ENCODE data around the gene HDAC10.
A peak's percentile ranks its signal among the peaks of the same experiment; 100 is the strongest.

The HDAC10 gene

DNA sequence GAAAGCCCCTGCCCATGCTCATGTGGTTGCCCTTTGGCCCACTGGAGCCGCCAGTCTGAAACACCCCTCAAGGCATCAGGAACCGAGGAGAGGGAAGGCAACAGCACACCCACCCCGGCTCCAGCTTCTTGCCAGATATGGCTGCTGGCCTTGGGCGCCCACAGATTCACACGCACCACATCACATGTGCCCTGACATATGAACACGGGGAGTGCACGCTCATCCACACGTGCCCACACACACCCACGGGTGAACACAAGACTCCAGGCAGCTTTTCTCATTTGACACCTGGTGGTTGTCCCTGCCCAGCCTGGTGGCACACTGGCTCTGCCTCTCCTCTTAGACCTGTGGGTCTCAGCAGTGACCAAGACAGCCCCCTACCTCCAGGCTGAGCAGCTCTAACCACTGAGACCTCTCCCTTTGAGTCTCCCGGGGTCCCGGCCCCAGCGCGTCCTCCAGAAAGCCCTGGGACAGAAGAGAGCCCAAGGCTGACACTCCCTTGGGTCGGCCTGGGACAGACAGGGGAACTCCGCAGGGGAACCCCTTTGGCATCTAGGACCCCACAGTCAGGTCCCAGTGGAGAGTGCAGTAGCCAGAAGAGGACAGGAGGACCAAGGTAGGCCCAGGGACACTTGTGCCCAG, 13.2 kb upstream of the HDAC10 start:
- Histone ChIP-seq H3K9me3 (replicated peaks in 1 of 2; ENCODE audit: control insufficient read depth in 2 of 2, insufficient read depth in 1 of 2, low read depth in 1 of 2, low read length in 2 of 2) (peaks cover 4% of the 10 kb centered on the region in 2 donors), H3K36me3 (replicated peaks in 1 of 2; ENCODE audit: control insufficient read depth in 2 of 2, insufficient read depth in 2 of 2, low read length in 2 of 2) (peaks cover 0 to 17% of the 10 kb centered on the region in 2 donors), H3K4ac (ENCODE audit: low read length) (no peak overlapping the region), H3K79me1 (ENCODE audit: low read depth, low read length) (peaks cover 10% of the 10 kb centered on the region), H2BK5ac (ENCODE audit: low read length) (no peak overlapping the region), H4K91ac (ENCODE audit: low read depth, low read length, poor library complexity) (no peak overlapping the region), H2BK15ac (ENCODE audit: low read length) (peak overlapping the region; percentile 95), H3K14ac (ENCODE audit: low read length) (no peak overlapping the region), H3K4me1 (ENCODE audit: control insufficient read depth in 2 of 2, insufficient read depth in 1 of 2, low read depth in 1 of 2, low read length in 2 of 2) (peaks cover 11 to 20% of the 10 kb centered on the region in 2 donors), H3K4me2 (ENCODE audit: insufficient read depth, low read length, poor library complexity, severe bottlenecking) (no peak overlapping the region), H3K18ac (ENCODE audit: low read length) (no peak overlapping the region), H3K27ac (replicated peaks; ENCODE audit: low read length) (no peak overlapping the region), H2BK12ac (ENCODE audit: low read length) (peak overlapping the region; percentile 84), H3K4me3 (ENCODE audit: low read length in 2 of 2) (no peak overlapping the region), H2AFZ (ENCODE audit: low read length) (no peak overlapping the region), H2BK120ac (ENCODE audit: low read depth, low read length) (no peak overlapping the region), H3K23ac (ENCODE audit: low read depth, low read length, poor library complexity) (no peak overlapping the region), H3K27me3 (ENCODE audit: control insufficient read depth in 3 of 3, insufficient read depth in 3 of 3, low read depth in 1 of 3, low read length in 3 of 3) (peaks cover 0 to 2% (median 0%) of the 10 kb centered on the region in 3 experiments), H4K8ac (ENCODE audit: low read depth, low read length) (no peak overlapping the region), H3K9ac (ENCODE audit: low read depth, low read length, poor library complexity) (no peak overlapping the region), H2AK5ac (ENCODE audit: low read depth, low read length) (peak overlapping the region; percentile 97)
- WGBS, 2 donors (ENCODE audit: extremely low coverage in 2 of 2, insufficient read length in 2 of 2, insufficient replicate concordance in 1 of 2): no CpG with 5 or more reads among the region's 15 CpGs
- DNase-seq (ENCODE audit: low spot score): no peak

GRCh38 chr22:50262973-50263617, 12.0 kb upstream of the HDAC10 start:
- Histone ChIP-seq H3K9me3 (replicated peaks in 1 of 2; ENCODE audit: control insufficient read depth in 2 of 2, insufficient read depth in 1 of 2, low read depth in 1 of 2, low read length in 2 of 2) (peaks cover 4% of the 10 kb centered on the region in 2 donors), H3K18ac (ENCODE audit: low read length) (peak overlapping the region; percentile 96), H3K36me3 (replicated peaks in 1 of 2; ENCODE audit: control insufficient read depth in 2 of 2, insufficient read depth in 2 of 2, low read length in 2 of 2) (peaks cover 0 to 24% of the 10 kb centered on the region in 2 donors), H3K4me2 (ENCODE audit: insufficient read depth, low read length, poor library complexity, severe bottlenecking) (no peak overlapping the region), H3K23ac (ENCODE audit: low read depth, low read length, poor library complexity) (peak overlapping the region; percentile 29), H3K4me3 (ENCODE audit: low read length in 2 of 2) (no peak overlapping the region), H2AK5ac (ENCODE audit: low read depth, low read length) (peak overlapping the region; percentile 99), H2BK15ac (ENCODE audit: low read length) (peak overlapping the region; percentile 99), H3K9ac (ENCODE audit: low read depth, low read length, poor library complexity) (no peak overlapping the region), H4K91ac (ENCODE audit: low read depth, low read length, poor library complexity) (peak overlapping the region; percentile 26), H2BK12ac (ENCODE audit: low read length) (peak overlapping the region; percentile 89), H2BK120ac (ENCODE audit: low read depth, low read length) (peak overlapping the region; percentile 88), H3K27me3 (ENCODE audit: control insufficient read depth in 3 of 3, insufficient read depth in 3 of 3, low read depth in 1 of 3, low read length in 3 of 3) (no peaks in the 10 kb centered on the region), H2BK5ac (ENCODE audit: low read length) (peak overlapping the region; percentile 98), H3K14ac (ENCODE audit: low read length) (peak overlapping the region; percentile 67), H3K4me1 (ENCODE audit: control insufficient read depth in 2 of 2, insufficient read depth in 1 of 2, low read depth in 1 of 2, low read length in 2 of 2) (peaks cover 11 to 18% of the 10 kb centered on the region in 2 donors), H2AFZ (ENCODE audit: low read length) (no peak overlapping the region), H3K79me1 (ENCODE audit: low read depth, low read length) (peaks cover 15% of the 10 kb centered on the region), H4K8ac (ENCODE audit: low read depth, low read length) (no peak overlapping the region), H3K4ac (ENCODE audit: low read length) (no peak overlapping the region), H3K27ac (replicated peaks; ENCODE audit: low read length) (no peak overlapping the region)
- WGBS, 2 donors (ENCODE audit: extremely low coverage in 2 of 2, insufficient read length in 2 of 2, insufficient replicate concordance in 1 of 2): no CpG with 5 or more reads among the region's 9 CpGs
- DNase-seq (ENCODE audit: low spot score): no peak

DNA sequence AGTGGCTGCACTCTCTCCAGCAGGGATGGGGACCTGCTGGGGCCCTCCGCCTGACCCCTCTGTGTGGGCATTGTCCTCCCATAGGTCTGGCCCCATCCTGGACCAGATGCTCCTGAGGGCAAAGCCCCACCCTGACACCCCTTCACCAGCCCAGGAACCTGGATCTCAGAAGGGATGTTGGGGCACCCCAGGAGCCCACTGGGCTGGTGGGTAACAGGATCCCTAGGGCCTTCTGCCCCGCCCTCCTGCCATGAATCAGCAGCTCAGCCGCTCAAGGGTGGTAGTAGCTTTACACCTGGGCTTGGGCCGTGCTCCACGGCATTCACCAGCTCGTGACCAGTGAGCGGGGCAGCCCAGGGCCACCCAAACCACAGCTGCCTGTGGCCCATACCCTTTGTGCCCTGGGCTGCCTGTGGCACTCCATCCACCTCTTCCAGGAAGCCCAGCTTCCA, 11.4 kb upstream of the HDAC10 start:
- Histone ChIP-seq H2BK15ac (ENCODE audit: low read length) (peak overlapping the region; percentile 99), H3K27me3 (ENCODE audit: control insufficient read depth in 3 of 3, insufficient read depth in 3 of 3, low read depth in 1 of 3, low read length in 3 of 3) (no peaks in the 10 kb centered on the region), H2BK120ac (ENCODE audit: low read depth, low read length) (peak overlapping the region; percentile 83), H3K79me1 (ENCODE audit: low read depth, low read length) (peaks cover 16% of the 10 kb centered on the region), H4K91ac (ENCODE audit: low read depth, low read length, poor library complexity) (peak overlapping the region; percentile 26), H3K4me3 (ENCODE audit: low read length in 2 of 2) (peak overlapping the region in 1 of 2 donors; percentile 90), H3K36me3 (replicated peaks in 1 of 2; ENCODE audit: control insufficient read depth in 2 of 2, insufficient read depth in 2 of 2, low read length in 2 of 2) (peaks cover 0 to 29% of the 10 kb centered on the region in 2 donors), H3K14ac (ENCODE audit: low read length) (peak overlapping the region; percentile 67), H4K8ac (ENCODE audit: low read depth, low read length) (no peak overlapping the region), H3K4me1 (ENCODE audit: control insufficient read depth in 2 of 2, insufficient read depth in 1 of 2, low read depth in 1 of 2, low read length in 2 of 2) (peaks cover 11 to 18% of the 10 kb centered on the region in 2 donors), H3K4me2 (ENCODE audit: insufficient read depth, low read length, poor library complexity, severe bottlenecking) (no peak overlapping the region), H3K9ac (ENCODE audit: low read depth, low read length, poor library complexity) (peak overlapping the region; percentile 63), H2BK12ac (ENCODE audit: low read length) (peak overlapping the region; percentile 100), H3K4ac (ENCODE audit: low read length) (peak overlapping the region; percentile 66), H2AFZ (ENCODE audit: low read length) (no peak overlapping the region), H3K9me3 (replicated peaks in 1 of 2; ENCODE audit: control insufficient read depth in 2 of 2, insufficient read depth in 1 of 2, low read depth in 1 of 2, low read length in 2 of 2) (peaks cover 4% of the 10 kb centered on the region in 2 donors), H2AK5ac (ENCODE audit: low read depth, low read length) (peak overlapping the region; percentile 99), H3K18ac (ENCODE audit: low read length) (peak overlapping the region; percentile 96), H3K27ac (replicated peaks; ENCODE audit: low read length) (peak overlapping the region; percentile 12), H3K23ac (ENCODE audit: low read depth, low read length, poor library complexity) (peak overlapping the region; percentile 49), H2BK5ac (ENCODE audit: low read length) (peak overlapping the region; percentile 72)
- WGBS, 2 donors (ENCODE audit: extremely low coverage in 2 of 2, insufficient read length in 2 of 2, insufficient replicate concordance in 1 of 2): no CpG with 5 or more reads among the region's 7 CpGs
- DNase-seq (ENCODE audit: low spot score): no peak

Data from neuronal stem cell (in vitro differentiated cells).